Lower leg skin (tissue), 3 donors: ENCODE results near the gene MPHOSPH6.

Experiments
- CTCF ChIP-seq, 3 donors: fragments of 450-650 bp; IDR thresholded peaks; one replicate each; pipeline ENCODE4 v1.5.1; 2016; ENCODE audit warnings: antibody characterized with exemption in 3 of 3, mild to moderate bottlenecking in 3 of 3, moderate library complexity in 2 of 3
- POLR2A ChIP-seq, 2 donors: fragments of 450-650 bp; IDR thresholded peaks; one replicate each; pipeline ENCODE4 v1.6.1; 2016 to 2017; ENCODE audit warnings: antibody characterized with exemption in 2 of 2, mild to moderate bottlenecking in 1 of 2, moderate library complexity in 1 of 2

GRCh38 chr16:82119405-82119804 is 50.6 kb downstream of the MPHOSPH6 start:
- TF ChIP-seq CTCF (IDR thresholded peaks at IDR 0.05), result no peak
- no peak for TF ChIP-seq POLR2A (IDR thresholded peaks at IDR 0.05)
